Measurements from ENCODE around the gene PHF3.
"Not testable (repeated sequence)": the region's sequence is repeated elsewhere in the genome, so short reads cannot be mapped to it uniquely, and the experiment has no call there.

The PHF3 gene

DNA sequence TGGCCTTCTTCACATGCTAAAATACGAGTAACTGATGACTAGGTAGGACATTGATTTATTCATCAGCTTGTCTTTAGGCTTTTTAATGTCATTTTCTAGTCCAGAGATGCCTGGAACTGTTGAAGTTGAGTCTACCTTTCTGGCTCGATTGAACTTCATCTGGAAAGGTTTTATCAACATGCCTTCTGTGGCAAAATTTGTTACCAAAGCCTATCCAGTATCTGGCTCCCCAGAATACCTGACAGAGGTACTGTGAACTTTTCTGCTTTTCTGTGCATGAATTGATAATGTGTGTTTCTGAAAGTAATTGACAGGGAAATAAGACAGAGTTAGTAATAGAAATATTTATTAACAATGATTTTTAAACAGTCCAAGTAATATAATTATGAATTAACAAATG is 71.0 kb downstream of the PHF3 start:
- in situ Hi-C loops (cut with MboI; ENCODE audit: low sequenced_read_pairs), result no loop called here

DNA sequence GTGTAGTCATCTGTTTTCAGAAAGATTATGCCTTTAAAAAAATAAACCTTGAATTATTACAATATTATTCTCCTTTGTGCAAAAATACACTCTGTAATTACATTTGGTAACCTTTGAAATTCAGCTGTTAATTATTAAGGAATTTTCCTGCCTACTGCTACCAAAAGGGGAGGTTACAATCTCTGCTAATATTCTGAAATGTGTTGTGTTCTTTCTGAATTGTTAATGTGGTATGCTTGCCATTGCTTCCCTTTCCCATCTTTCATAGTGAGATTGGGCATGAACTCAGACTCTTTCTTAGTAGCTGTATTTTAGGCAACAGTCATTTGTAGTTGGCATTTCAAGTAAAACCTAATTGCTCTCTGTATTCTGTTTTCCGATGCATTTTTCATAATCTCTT is 73.0 kb downstream of the PHF3 start:
- in situ Hi-C loops (cut with MboI; ENCODE audit: low sequenced_read_pairs), result no loop called here

DNA sequence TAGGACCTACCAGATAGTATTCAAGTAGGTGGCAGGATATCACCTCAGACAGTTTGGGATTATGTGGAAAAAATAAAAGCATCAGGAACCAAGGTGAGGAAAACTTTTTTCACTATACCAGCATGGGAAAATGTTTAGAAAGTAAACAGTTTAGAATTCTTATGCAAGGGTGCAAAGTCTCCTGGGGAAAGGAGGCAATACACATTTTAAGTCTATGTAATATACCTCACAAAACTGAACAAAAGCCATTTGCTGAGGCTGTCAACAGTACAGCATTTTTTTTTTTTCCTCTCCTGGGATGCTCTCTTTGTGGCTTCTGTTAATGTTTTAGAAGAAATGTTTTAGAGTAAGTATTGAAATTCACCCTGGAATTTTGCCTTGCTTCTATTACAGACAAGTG is 73.5 kb downstream of the PHF3 start:
- in situ Hi-C loops (cut with MboI; ENCODE audit: low sequenced_read_pairs), result no loop called here

DNA sequence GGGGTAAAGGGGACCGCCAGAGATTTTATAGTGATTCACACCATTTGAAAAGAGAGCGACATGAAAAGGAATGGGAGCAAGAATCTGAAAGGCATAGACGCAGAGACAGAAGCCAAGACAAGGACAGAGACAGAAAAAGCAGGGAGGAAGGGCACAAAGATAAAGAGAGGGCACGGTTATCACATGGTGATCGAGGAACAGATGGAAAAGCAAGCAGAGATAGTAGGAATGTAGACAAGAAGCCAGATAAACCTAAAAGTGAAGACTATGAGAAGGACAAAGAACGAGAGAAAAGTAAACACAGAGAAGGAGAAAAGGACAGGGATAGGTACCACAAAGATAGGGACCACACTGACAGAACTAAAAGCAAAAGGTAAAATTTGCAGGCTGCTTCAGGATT is 77.7 kb downstream of the PHF3 start:
- in situ Hi-C loops (cut with MboI; ENCODE audit: low sequenced_read_pairs), result no loop called here

DNA sequence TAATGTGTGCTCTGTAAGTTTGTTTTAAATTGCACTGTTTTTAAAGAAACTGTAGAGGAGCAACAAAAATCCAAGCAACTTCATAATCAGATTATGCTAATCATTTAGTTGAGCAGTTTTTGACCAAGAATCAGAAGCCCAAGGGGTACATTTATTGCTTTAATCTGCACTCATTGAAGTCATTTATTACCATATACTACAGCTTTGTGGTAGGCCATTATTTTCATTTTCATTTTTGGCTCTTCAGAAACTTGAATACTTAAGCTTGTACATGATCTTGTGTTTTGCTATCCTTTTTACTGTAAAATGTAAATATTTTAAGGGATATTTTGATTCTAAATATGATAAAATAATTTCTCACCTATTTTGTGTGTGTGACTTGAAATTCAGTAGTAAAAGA is 78.5 kb downstream of the PHF3 start:
- in situ Hi-C loops (cut with MboI; ENCODE audit: low sequenced_read_pairs), result no loop called here

DNA sequence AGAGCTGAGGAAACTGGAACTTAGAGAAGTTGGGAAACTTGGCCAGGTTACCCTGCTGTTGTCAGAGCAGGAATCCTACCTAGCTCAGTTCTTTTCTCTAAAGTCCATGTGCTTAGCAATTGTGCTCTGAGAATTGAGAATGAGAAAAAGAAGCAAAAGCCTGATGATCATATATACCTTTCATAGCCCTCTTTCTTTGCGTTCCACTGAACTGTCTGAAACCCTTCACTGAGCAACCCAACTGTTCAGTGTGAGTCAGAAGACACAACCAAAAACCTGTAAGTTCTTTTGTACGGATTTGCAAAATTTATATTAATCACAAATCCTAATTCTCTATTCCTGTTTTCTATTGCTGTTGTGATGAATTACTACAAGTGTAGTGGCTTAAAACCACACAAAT is 80.6 kb downstream of the PHF3 start:
- in situ Hi-C loops (cut with MboI; ENCODE audit: low sequenced_read_pairs), result no loop called here

DNA sequence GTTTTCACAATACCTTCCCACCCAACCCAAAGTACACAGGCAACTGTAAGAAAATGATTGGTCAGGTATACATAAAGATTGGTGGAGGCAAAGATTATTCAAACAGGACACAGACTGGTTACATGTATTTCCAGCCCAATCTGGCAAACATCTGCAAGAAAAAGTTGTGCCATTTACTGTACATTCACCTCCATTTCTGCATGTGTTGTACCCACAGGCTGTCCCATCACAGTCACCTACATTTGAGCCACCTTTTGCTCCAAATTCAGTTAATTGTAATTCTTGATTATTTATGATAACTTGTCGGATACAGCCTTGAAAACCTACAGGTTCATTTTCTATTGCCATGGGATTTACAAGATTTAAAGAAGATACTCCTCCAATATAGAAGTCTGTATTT is 85.6 kb downstream of the PHF3 start:
- in situ Hi-C loops (cut with MboI; ENCODE audit: low sequenced_read_pairs), result no loop called here

DNA sequence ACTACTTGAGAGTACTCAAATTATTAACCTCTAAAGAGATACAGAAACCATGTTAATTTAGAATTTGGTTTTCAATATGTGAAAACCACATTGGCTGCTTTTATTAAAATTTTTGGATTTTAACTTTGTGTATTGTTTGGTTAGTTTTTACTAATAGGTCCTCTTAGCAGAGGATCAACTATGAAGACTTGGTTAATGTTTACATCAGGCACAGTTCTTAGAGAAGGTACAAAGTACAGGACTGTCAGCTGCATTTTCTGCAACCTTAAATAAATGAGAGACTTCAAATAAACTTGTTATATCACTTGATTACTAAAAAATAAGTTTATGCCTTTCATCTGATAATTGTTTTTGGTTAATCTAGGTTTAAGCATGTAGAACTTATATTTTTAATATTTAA is 89.1 kb downstream of the PHF3 start:
- in situ Hi-C loops (cut with MboI; ENCODE audit: low sequenced_read_pairs), result no loop called here

DNA sequence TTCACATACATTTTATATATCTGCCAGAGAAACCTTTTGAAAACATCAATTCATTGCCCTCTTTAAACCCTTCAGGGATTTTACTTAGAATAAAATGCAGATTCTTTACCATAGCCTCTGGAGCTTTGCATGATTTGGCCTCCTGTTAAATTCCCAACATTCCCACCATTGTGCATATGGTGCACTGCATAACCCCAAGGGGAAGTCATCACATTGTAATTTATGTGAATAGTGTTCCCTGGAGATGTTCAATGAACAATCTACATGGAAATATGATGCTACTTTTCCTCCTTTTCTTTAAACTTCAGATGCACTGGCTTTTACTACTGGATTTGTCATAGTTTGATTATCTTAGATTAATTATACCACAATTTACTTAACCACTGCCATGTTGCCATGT is 94.7 kb downstream of the PHF3 start:
- in situ Hi-C loops (cut with MboI; ENCODE audit: low sequenced_read_pairs), result no loop called here

DNA sequence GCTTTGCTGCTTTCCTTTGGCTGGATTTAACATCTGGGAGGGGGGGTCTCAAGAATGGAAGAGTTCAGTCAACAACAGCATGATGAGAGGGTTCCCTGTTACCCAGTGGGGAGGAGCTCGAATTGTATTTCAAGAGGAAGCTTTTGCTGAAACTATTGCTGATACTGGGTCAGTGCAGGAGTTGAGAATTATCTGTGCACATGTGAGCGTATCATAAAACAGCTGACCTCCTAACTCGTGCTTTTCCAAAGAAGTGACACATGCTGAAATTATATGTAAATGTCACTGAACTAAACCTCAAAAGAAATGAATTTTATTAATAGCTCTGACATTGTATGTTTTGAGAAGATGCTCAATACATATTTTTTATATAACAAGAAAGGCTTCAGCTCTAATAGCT is 96.3 kb downstream of the PHF3 start:
- in situ Hi-C loops (cut with MboI; ENCODE audit: low sequenced_read_pairs), result no loop called here

DNA sequence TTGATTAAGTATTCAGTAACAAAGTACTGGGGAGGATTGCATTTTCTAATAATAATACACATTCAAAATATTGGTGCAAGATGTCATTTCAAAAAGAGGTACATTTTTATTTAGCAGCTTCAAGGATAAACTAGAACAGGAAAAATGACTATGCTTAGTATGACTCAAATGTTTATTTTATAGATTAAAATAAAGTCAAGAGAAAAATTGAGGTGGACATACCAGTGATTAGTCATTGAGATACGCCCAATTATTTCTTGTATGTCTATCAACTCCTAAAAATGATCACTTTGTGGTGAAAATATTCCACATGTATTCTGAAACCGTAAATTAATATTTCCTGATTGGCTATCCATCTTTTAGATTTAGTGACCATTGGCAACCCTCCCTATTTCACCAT is 96.7 kb downstream of the PHF3 start:
- in situ Hi-C loops (cut with MboI; ENCODE audit: low sequenced_read_pairs), result no loop called here

DNA sequence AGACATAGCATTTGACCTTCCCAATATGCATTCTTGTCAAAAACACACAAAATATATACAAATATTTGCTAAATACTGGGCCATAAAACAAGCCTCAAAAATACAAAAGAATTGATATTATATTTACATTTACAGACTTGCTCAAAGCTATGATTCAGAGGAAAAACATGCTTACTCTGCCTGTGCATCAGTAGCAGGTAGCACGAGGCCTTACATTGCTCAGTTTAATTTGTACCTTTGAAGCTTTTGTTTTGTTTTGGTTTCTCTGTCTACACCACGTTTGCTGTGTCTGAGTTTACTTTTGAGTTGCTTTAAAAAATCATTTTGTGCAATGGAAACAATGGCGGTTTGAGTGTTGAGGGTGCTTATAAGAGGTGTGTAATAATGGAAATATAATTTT is 99.3 kb downstream of the PHF3 start:
- in situ Hi-C loops (cut with MboI; ENCODE audit: low sequenced_read_pairs), result no loop called here

DNA sequence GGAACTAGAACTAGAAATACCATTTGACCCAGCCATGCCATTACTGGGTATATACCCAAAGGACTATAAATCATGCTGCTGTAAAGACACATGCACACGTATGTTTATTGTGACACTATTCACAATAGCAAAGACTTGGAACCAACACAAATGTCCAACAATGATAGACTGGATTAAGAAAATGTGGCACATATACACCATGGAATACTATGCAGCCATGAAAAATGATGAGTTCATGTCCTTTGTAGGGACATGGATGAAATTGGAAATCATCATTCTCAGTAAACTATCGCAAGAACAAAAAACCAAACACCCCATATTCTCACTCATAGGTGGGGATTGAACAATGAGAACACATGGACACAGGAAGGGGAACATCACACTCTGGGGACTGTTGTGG is 102.6 kb downstream of the PHF3 start:
- in situ Hi-C loops (cut with MboI; ENCODE audit: low sequenced_read_pairs), result not testable (repeated sequence)

DNA sequence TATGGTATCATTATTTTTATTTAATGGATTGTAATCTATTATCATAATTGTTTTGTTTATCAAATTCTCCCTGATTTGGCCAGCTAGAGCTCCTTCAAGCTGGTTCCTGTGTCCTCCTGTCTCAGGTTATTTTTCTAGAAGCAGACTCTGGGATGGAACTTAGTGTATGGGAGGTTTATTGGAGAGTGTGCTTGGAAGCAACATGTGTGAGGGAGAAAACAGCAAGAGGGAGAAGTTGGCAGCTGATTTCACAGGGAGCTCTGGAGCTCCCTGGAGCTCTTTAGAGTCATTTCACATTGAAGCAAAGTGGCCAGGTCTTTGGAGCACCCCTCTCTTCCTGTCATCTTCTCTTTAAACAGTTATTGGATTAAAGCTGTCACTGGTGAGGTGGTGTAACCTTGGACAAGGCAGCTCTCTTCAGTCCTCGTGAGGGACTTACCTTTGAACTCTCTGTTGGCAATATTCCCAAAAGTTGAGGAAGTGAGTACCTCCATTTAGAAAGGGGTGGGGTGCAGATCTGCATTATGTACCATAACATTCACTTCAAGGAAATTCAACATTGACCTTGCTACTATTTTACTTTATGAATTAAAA is 103.6 kb downstream of the PHF3 start:
- in situ Hi-C loops (cut with MboI; ENCODE audit: low sequenced_read_pairs), result no loop called here

DNA sequence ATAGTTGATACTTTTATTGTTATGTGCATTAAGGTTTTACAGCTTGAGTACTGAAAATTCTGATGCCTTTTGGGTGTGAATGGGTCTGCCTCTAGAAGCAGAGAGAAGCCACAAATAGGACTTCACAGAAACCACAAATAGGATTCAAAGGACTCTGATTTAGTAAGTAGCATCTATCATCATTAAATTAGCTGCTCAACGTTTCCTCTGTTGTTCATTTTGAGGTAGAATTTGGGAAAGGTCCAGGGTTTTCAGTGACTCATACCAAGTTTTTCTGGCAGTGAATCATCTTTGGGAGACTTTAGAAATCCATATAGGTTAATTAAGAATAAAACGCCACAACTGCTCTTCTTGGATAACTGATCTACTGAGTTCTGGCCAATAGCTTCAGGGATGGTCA is 105.1 kb downstream of the PHF3 start:
- in situ Hi-C loops (cut with MboI; ENCODE audit: low sequenced_read_pairs), result no loop called here

DNA sequence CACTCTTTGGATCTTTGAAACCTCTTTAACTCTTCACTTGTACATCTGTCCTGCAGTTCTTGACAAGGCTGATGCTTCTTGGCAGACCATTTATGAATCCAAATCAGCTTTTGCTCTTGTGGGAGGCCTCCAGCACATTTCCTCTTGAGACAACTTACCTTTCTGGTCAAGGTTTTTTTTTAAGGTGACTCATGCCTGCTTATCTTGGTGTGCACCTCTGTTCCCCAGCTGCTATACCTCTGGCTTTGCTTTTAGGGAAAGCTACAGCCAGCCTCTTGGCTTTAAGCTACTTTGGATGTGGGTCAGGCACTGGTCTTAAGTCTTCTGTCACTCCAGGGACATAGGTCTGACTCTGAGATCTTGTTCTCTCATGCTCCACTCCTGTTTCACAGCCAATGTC is 106.5 kb downstream of the PHF3 start:
- in situ Hi-C loops (cut with MboI; ENCODE audit: low sequenced_read_pairs), result no loop called here

DNA sequence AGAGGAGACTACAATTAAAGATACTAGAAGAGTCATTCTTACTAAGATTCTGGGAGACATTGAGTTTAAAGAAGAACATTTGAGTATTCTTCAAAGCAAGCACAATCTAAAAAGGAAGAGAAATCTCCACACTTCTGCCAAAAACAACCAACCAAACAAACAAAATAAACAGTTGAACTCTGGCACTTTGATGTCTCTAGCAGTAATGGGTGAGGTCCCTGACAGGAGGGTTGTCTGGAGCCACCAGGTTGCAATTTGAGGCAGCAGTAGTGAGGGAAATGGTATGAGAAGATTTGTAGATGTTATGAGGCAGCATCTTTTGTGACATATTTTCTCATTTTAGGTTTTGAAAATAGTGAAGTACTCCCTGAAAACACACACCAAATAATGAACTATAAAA is 108.1 kb downstream of the PHF3 start:
- in situ Hi-C loops (cut with MboI; ENCODE audit: low sequenced_read_pairs), result no loop called here

DNA sequence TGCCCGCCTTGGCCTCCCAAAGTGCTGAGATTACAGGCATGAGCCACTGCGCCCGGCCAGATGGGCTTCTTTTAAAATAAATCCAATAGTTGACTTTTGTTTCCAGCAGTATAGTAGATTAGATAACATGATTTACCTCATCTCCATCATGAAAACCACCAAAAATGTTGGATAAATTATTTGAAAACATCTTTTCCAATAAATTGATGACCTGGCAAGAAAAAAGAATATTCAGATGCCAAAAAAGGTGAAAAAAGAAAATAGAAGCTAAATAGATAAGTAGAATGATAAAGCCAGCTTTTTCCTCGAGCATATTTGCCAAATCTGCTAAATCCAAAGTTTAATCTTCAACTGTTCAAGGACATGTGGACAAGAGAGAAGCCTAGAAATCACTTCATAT is 109.2 kb downstream of the PHF3 start:
- in situ Hi-C loops (cut with MboI; ENCODE audit: low sequenced_read_pairs), result no loop called here

DNA sequence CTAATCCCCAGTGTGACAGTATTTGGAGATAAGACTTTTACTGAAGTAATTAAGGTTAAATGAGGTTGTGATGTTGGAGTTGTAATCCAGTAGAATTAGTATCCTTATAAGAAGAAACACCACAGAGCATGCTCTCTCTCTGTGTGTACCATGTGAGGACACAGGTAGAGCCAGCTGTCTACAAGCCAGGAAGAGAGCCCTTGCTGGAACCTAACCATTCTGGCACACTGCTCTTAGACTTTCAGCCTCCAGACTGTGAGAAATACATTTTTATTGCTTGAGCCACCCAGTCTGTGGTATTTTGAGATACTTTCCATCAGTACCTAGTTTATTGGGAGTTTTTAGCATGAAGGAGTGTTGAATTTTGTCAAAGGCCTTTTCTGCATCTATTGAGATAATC is 110.2 kb downstream of the PHF3 start:
- in situ Hi-C loops (cut with MboI; ENCODE audit: low sequenced_read_pairs), result no loop called here

DNA sequence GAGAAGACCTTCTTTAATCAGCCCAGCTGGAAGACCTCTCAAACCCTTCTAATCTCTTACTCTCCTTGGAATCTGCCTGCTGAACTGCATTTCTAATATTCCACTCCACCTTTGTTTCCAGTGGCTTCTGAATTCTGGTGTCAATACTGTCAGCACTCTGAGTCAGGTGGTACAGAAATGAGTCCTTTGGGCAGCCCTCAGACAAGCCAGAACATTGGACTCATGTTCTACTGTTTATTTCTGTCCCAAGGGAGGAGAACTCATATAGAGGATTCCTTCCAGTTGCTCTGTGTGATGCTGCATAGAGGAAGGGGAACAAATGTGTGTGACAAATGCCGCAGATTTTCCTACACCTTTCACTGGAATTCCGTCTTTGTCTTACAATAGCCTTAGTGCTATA is 114.8 kb downstream of the PHF3 start:
- in situ Hi-C loops (cut with MboI; ENCODE audit: low sequenced_read_pairs), result no loop called here

DNA sequence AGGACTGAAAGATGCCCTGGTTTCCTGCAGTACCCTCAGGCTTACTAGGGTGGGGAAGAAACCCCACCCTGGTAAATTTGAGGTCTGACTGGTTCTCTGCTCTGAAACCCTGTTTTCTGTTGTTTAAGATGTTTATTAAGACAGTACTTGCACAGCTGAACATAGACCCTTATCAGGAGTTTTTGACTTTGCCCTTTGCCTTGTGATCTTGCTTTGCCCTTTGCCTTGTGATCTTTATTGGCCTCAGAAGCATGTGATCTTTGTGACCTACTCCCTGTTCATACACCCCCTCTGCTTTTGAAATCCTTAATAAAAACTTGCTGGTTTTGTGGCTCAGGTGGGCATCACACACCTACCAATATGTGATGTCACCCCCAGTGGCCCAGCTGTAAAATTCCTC is 121.7 kb downstream of the PHF3 start:
- in situ Hi-C loops (cut with MboI; ENCODE audit: low sequenced_read_pairs), result not testable (repeated sequence)

DNA sequence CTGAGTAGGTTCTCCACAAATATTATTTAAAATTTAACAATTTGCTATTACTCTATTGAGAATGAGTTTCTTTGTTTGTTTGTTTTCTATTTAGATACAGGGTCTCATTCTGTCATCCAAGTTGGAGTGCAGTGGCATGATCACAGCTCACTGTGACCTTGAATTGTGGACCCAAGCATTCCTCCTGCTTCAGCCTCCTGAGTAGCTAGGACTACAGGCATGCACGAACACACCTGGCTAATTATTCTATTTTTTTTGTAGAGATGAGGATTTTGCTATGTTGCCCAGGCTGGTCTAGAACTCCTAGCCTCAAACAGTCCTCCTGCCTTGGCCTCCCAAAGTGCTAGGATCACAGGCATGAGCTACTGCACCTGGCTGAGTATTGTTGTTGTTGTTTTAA is 122.2 kb downstream of the PHF3 start:
- in situ Hi-C loops (cut with MboI; ENCODE audit: low sequenced_read_pairs), result no loop called here

DNA sequence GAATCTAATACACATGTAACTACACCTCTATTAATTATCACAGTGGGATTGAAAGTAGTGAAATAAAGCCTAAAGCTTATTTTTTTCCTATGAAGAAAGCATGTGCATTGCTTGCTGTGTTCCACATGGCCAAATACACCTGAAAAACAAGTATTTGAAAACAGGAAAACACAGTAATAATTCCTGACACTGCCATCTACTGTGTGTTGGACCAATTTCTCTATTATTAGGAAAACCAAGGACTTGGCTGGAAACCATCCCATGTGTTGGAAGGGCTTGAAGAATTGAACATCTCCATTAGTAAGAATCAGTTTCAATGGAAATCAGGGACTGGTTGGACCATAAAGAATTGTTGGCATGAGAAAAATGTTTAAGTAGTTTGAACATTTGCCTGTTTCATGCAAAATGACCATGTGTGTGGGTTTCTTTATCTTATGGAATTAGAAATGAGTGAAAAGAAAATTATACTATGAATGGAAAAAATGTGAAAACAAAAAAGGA is 124.1 kb downstream of the PHF3 start:
- in situ Hi-C loops (cut with MboI; ENCODE audit: low sequenced_read_pairs), result no loop called here

DNA sequence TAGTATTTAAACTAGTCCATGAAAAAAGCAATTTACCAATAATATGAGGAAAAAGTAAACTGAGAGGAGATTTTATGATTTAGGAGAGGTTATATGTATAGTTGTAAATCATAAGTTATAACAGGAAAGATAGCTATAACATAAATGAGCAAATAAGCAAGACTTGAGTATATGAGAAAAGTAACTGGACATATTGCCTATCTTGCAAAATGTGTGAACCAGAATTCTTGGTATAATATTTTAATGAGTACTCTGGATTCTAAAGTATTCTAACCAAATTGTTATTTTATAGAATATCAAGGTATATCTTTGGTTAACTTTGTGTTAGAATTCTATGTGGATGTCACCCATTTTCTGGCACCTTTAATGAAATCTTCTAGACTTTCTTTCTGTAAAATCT is 124.6 kb downstream of the PHF3 start:
- in situ Hi-C loops (cut with MboI; ENCODE audit: low sequenced_read_pairs), result no loop called here
